ENCODE results near the gene PGR.

The PGR gene

DNA sequence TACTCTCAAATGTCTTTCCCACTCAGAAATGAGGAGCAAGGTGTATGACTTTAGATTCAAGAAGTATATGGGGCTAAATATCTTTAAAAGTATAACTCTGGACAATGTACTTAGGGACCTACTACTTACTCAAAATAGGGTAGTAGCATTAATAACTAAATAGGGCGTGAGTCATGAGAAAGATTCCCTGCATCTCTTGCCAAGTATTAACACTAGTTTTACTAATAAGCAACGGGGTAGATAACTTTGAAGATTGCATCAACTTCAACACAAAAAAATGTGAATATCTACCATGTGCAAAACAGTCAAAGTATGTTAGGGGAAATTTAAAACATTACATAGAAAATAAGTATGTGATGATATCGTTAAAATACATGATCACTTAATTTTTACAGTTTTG is 99.6 kb downstream of the PGR start:
- Histone ChIP-seq H3K4me2 (ENCODE audit: low read length) (no peak overlapping the region), H3K9me2 (ENCODE audit: low read depth, low read length) (no peaks in the 10 kb centered on the region), H3K4me1 (ENCODE audit: insufficient read depth, low read length, severe bottlenecking) (no peaks in the 10 kb centered on the region), H3K36me3 (ENCODE audit: insufficient read depth, low read length) (no peaks in the 10 kb centered on the region), H2AFZ (ENCODE audit: low read length) (no peak overlapping the region), H3K79me2 (ENCODE audit: insufficient read depth, low read length) (no peaks in the 10 kb centered on the region), H4K20me1 (ENCODE audit: insufficient read depth, low read length) (no peaks in the 10 kb centered on the region), H3K27me3 (ENCODE audit: insufficient read depth, low read length) (no peaks in the 10 kb centered on the region), H3K9ac (ENCODE audit: low read length) (no peak overlapping the region), H3K27ac (ENCODE audit: low read depth, low read length, poor library complexity, severe bottlenecking) (no peak overlapping the region), H3K9me3 (ENCODE audit: low read length) (no peaks in the 10 kb centered on the region), H3K4me3 (ENCODE audit: low read depth, low read length, poor library complexity, severe bottlenecking) (no peak overlapping the region), H3F3A (ENCODE audit: insufficient read depth, low read length) (no peaks in the 10 kb centered on the region)
- TF ChIP-seq, protein P1, sequence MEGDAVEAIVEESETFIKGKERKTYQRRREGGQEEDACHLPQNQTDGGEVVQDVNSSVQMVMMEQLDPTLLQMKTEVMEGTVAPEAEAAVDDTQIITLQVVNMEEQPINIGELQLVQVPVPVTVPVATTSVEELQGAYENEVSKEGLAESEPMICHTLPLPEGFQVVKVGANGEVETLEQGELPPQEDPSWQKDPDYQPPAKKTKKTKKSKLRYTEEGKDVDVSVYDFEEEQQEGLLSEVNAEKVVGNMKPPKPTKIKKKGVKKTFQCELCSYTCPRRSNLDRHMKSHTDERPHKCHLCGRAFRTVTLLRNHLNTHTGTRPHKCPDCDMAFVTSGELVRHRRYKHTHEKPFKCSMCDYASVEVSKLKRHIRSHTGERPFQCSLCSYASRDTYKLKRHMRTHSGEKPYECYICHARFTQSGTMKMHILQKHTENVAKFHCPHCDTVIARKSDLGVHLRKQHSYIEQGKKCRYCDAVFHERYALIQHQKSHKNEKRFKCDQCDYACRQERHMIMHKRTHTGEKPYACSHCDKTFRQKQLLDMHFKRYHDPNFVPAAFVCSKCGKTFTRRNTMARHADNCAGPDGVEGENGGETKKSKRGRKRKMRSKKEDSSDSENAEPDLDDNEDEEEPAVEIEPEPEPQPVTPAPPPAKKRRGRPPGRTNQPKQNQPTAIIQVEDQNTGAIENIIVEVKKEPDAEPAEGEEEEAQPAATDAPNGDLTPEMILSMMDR (IDR thresholded peaks at IDR 0.05; ENCODE audit: low read length): no peak
- TF ChIP-seq EZH2 (IDR thresholded peaks at IDR 0.05; ENCODE audit: borderline replicate concordance, low read length): no peak

DNA sequence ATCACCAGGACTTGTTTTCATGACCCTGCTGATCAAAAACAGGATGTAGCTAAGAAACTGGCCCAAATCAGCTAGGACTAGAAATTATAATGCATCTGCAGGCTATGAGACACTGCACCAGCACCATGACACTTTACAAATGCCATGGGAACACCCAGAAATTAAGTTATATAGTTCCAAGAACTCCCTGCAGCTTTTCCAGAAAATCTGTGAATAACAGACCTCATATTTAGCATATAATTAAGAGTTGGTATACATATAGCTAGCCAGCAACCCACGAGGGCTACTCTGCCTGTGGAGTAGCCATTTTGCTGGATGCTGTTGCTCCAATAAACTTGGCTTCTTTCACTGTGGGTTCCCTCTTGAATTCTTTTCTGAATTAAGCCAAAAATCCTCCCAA is 101.0 kb downstream of the PGR start:
- Histone ChIP-seq H3F3A (ENCODE audit: insufficient read depth, low read length) (no peaks in the 10 kb centered on the region), H4K20me1 (ENCODE audit: insufficient read depth, low read length) (no peaks in the 10 kb centered on the region), H3K27ac (ENCODE audit: low read depth, low read length, poor library complexity, severe bottlenecking) (no peak overlapping the region), H3K79me2 (ENCODE audit: insufficient read depth, low read length) (no peaks in the 10 kb centered on the region), H3K4me1 (ENCODE audit: insufficient read depth, low read length, severe bottlenecking) (no peaks in the 10 kb centered on the region), H2AFZ (ENCODE audit: low read length) (no peak overlapping the region), H3K27me3 (ENCODE audit: insufficient read depth, low read length) (no peaks in the 10 kb centered on the region), H3K9me3 (ENCODE audit: low read length) (no peaks in the 10 kb centered on the region), H3K9ac (ENCODE audit: low read length) (no peak overlapping the region), H3K36me3 (ENCODE audit: insufficient read depth, low read length) (no peaks in the 10 kb centered on the region), H3K4me3 (ENCODE audit: low read depth, low read length, poor library complexity, severe bottlenecking) (no peak overlapping the region), H3K4me2 (ENCODE audit: low read length) (no peak overlapping the region), H3K9me2 (ENCODE audit: low read depth, low read length) (no peaks in the 10 kb centered on the region)
- TF ChIP-seq EZH2 (IDR thresholded peaks at IDR 0.05; ENCODE audit: borderline replicate concordance, low read length): no peak
- TF ChIP-seq, protein P1 (IDR thresholded peaks at IDR 0.05; ENCODE audit: low read length): no peak

DNA sequence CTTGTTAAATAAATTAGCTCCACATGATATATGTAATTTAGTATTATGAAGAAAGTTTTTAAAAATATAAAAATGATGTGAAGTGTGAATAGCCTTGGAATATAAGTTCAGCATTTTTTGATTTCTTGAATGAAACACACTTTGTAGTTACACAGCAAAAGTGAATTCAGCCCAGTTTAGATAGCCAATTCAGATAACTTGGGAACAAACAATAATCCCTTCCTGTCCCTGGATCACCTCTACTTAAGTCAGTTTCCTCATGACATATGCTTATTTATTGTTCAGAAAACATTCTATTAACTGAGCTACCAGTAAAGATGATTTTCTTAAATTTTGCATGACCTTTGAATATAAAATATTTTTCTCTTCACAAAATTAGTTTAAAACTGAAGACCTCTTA is 107.4 kb downstream of the PGR start:
- H3K4me1 ChIP-seq (ENCODE audit: insufficient read depth, low read length, severe bottlenecking): no peaks in the 10 kb centered on the region
- no peaks in the 10 kb centered on the region for H3K9me3 ChIP-seq (ENCODE audit: low read length)
- no peaks in the 10 kb centered on the region for H3K36me3 ChIP-seq (ENCODE audit: insufficient read depth, low read length)
- TF ChIP-seq, protein P1 (IDR thresholded peaks at IDR 0.05; ENCODE audit: low read length): no peak
- TF ChIP-seq EZH2 (IDR thresholded peaks at IDR 0.05; ENCODE audit: borderline replicate concordance, low read length): no peak
- no peaks in the 10 kb centered on the region for H3K27me3 ChIP-seq (ENCODE audit: insufficient read depth, low read length)
- no peak overlapping the region for H2AFZ ChIP-seq (ENCODE audit: low read length)
- no peaks in the 10 kb centered on the region for H3K9me2 ChIP-seq (ENCODE audit: low read depth, low read length)
- H3K27ac ChIP-seq (ENCODE audit: low read depth, low read length, poor library complexity, severe bottlenecking): no peak overlapping the region
- no peak overlapping the region for H3K9ac ChIP-seq (ENCODE audit: low read length)
- H3K79me2 ChIP-seq (ENCODE audit: insufficient read depth, low read length): no peaks in the 10 kb centered on the region
- H3F3A ChIP-seq (ENCODE audit: insufficient read depth, low read length): no peaks in the 10 kb centered on the region
- no peak overlapping the region for H3K4me3 ChIP-seq (ENCODE audit: low read depth, low read length, poor library complexity, severe bottlenecking)
- no peak overlapping the region for H3K4me2 ChIP-seq (ENCODE audit: low read length)
- H4K20me1 ChIP-seq (ENCODE audit: insufficient read depth, low read length): no peaks in the 10 kb centered on the region

All from OCI-LY1 (cell line).